Left lobe of liver (tissue), 2 donors: ENCODE results near the gene KIF20B. TPM values are rescaled to one million over a fixed set of nuclear protein-coding genes. Genes with fewer than 3 reads are reported as not detected.

Experiments
- ATAC-seq: fragments of 200-7000 bp; cut with Tn5 transposase; one replicate; pipeline ENCODE4 v1.9.1; 2020; ENCODE audit warnings: mild to moderate bottlenecking, moderate library complexity
- DNase-seq: peaks from one replicate; pipeline ENCODE4 v3.0.0-alpha.2; 2020; ENCODE audit warnings: low spot score
- total RNA-seq: library from RNA; stranded (reverse); gene quantifications from one replicate; pipeline ENCODE4 v1.2.1, GENCODE V29; 2021
- donor health status: DM: no; HTN: no; CAD: no; lungs with moderate emphysema.
- donor health status: DM: no; HTN: yes; CAD: no.

The KIF20B gene
- total RNA-seq, 1 donor from 2014 or later, result 2.0 TPM

DNA sequence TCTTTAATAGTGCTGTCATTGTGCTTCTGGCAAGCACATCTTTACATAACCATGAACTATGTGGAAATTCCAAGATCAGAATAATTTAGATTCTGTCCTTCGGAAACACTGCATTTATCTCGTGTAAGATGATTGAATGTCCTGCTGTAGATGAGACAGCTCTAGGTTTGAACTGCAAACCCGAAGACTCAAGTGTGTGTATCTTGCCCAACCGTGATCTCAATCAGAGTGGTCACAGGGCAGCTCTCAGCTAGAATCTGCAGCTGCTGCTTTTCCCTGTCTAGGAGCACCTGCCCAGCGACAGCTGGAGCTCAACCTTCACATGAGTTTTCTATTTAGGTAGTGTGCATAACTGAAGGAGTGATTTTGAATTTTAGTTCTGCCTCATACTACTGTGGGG, 17.5 kb upstream of the KIF20B start:
- no peak for DNase-seq
- ATAC-seq, result no peak

DNA sequence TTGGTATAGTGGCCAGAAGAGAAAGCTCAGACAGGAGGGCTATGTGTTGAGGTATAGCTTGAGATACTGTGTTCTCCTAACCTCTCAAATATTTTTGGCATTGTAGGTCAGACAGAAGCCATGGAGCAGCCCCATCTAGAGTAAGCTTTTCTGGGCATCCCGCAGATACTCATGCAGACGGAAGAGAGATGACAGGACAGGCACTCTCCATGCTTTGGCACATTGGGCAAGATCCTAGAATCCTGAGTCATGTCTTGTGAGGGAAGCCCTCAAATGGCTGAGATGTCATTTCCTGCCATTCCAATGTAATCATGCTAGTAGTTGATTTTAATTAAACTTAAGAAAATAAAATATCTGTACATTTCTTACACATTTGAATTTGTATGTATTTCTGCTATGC, 16.8 kb upstream of the KIF20B start:
- no peak for ATAC-seq

DNA sequence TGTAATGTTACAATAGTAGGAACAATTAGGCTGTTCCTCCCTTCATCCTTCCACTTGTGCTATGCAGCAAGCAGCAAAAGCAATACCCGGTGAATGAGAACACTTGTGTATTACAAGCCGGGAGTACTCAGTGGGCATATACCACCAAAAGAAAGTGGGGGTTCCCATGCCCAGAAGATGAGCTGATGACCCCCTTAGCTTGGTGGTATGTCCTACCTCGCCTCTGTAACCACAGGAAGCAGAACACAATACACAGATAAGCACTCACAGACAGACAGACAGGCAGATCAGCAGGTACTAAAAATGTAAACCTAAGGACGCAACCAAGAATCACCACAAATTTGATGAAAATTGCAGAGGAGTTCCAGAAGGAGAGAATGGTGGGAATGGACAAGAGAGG, 15.5 kb upstream of the KIF20B start:
- DNase-seq, result no peak
- no peak for ATAC-seq

More for the DNA sequence above, 16.8 kb upstream of the KIF20B start:
- DNase-seq, result no peak

DNA sequence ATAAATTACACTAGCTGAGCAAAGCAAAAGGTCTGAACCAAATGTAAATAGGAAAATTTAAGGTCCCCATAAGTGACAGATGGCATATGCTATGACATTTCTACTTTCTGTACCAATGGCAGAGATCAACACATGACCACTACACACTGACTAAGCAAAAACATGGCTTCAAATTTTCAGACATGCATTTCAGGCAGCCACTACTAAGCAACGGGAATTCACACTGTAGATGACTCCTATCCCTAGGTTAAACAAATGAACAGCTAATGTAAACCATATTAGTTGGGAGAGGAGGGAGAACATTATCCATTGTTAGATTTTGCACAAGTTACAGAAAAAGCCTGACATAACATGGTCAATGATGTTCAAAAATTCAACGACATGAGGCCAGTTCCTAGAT, 11.4 kb upstream of the KIF20B start:
- ATAC-seq (no peak), DNase-seq (no peak)

DNA sequence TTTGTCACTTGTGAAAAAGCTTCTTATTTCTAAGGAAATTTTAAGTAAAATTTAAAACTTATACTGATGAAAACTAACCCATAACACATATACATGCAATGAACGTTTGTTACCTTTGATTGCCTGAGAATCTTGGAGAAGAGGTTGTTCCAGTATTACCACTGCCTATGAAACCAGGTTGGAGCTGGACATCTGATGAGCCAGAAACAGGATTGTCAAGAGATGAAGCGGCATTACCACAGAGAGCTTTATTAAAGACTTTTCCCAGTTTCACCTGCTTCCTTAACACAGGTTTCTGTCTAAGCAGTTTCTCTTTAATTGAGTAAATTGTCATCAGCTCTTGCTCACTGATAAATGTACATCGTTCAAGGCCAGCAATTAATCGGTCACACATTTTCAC, 9.0 kb upstream of the KIF20B start:
- ATAC-seq (no peak), DNase-seq (no peak)

DNA sequence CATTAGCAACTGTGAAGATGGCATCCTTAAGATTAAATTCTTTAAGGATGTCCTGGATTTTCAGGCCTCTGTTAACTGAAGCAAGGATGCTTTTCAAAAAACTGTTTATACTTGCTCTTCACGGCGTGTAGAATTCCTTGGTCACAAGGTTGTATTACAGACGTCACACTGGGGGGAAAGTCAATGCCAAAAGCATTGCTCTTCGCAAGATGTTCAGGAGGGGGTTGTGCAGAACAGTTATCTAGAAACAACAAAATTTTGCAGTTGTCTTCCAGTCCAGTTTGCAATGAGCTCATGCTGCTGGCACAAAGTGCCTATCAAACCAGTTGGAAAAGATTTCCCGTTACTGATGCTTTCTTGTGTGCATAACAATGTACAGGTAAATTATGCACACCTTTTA, 8.2 kb upstream of the KIF20B start:
- DNase-seq, result no peak
- ATAC-seq, result no peak

DNA sequence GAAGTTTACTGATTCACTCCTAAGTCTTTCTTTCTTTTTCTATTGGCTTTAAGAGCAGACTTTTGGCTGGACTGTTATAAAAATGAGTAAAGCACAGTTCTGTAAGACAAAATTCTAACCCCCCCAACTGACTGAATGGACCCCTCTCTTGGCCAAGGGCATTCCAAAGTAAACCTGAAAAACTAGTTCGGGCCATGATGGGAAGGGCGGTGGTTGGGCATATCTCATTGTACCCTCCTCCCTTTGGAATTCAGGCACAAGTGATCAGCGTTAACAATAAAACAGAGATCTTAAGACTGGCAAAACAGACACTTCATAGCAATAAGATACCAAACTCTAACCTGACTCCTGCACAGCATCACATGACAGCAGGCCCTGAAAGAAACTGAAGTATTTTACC, 6.1 kb upstream of the KIF20B start:
- DNase-seq, result no peak
- no peak for ATAC-seq

DNA sequence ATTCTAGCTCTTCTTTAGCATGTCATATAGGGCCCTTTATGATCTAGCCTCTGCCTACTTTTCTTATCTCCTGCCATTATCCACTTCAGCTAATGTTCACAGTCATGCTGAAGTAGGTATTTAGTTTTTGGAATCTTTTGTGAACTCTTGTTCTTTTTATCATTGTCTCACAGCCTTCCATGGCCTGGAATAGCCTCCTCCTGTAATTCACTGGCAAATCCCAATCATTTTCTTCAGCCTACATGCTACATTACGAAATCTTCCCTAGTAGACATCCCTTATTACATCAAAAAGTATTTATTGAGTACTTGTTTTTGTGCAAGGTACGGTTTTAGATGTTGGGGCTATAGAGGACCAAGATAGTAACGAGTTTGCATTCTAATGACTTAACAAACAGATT, 3.4 kb upstream of the KIF20B start:
- ATAC-seq, result no peak

DNA sequence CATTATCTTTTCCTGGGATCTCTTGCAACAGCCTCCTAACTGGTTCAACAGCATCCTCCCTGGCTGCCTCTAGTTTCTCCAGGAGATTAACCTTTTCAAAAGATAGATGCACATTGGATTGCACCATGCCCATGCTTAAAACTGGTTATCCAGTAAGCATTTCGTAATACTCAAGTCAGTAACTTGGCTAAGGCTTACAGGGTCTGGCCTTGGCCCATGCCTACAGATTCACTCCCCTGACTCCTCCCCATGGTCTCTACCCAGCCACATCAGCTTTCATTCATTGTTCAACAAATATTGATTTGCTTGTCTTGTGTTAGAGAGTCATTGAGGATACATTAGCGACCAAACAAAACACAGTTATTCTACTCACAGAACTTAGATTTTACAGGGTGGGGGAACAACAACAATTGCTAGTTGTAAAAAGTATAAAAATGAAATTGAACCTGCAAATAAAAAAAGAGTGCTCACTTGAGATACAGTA, 1.8 kb upstream of the KIF20B start:
- ATAC-seq, result peak; percentile 70
- peak; percentile 86 for DNase-seq

More for the DNA sequence above, 3.4 kb upstream of the KIF20B start:
- DNase-seq, result no peak

DNA sequence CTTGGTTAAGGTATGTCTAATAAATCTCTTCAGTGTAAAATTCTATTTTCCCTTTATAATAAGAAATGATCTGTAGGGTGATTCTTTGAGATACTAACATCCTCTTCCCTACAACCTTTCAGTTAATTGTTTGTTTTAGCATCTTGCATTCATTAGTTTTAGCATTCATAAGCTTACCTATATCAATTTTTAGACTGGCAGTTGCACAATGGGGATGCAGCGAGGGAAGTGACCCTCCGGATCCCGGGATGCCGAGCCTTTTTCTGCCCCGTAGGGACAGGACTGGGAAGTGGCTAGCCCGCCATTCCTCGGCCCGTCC, 508 bp upstream of the KIF20B start:
- DNase-seq (no peak), ATAC-seq (no peak)

DNA sequence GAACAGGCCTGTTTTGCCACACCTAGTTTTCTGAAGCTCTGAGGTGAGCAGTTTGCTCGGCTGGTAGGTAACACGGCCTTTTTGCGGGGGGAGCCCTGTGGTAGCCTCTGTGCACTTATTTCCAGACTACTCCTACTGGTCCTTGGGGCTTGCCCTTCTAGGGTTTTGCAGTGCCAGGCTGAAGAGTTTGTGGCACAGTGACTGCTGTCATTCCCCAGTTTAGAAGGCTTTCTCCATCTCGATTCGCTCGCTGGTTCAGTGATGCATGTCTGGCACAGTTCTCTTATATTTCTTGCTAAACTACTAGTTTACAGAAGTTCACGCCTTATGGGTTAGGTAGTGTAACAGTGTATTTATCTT, 711 bp downstream of the KIF20B start:
- DNase-seq (no peak), ATAC-seq (no peak)

DNA sequence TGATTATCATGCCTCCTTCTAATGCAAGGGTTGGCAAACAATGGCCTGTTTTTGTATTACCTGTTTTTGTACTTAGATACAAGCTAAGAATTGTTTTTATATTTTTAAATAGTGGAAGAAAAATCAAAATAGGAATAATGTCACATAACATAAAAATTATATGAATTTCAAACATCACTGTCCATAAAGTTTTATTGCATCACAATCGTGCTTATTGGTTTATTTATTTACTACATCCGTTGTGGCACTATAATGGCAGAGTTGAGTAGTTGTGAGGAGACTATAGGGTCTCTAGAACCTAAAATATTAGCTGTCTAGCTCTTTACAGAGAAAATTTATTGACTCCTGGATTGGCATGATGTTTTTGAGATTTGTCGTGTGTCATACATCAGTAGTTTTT, 4.1 kb downstream of the KIF20B start:
- ATAC-seq (no peak), DNase-seq (no peak)

DNA sequence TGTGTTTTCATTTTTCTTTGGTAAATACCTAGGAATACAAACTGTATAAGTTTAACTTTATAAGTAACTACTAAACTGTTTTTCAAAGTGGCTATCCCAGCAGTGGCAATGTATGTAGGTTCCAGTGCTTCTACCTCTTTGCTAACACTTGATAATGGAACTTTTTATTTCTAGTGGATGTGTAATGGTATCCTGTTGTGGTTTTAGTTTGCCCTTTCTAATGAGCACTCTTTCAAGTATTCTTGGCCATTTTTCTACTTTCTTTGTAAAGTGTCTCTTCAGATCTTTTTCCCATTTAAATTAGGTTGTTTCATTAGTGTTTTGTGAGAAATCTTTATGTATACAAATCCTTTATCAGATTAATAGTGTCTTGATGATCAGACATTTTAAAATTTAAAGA, 4.6 kb downstream of the KIF20B start:
- no peak for ATAC-seq
- DNase-seq, result no peak

DNA sequence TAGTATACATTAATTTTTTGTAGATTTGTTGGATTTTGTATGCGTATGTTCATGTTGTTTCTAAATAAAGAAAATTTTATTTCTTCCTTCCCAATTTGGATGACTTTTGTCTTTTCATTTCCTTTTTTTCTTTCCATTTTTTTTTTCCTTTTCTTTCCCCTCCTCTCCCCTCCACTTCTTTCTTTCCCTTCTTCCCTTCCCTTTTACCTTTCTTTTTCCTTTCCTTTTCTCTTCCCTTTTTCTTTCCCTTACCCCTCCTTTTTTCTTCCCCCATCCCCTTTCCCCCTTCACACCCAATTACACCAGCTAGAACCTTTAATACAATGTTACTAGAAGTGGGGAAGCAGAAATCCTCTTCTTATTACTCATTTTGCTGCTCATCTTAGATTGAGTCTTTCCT, 6.0 kb downstream of the KIF20B start:
- no peak for DNase-seq
- no peak for ATAC-seq

DNA sequence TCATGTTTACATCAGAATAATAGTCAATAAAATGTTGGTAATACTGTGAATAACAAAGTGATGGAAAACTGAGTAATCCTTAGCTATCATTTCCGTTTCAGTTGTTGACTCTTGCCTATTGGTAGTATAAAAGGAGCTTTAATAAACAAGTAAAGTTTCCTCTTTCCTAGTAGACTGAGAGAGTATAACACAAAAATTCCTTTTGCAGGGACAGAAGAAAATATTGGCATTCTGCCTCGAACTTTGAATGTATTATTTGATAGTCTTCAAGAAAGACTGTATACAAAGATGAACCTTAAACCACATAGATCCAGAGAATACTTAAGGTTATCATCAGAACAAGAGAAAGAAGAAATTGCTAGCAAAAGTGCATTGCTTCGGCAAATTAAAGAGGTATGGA, 9.4 kb downstream of the KIF20B start:
- ATAC-seq (no peak), DNase-seq (no peak)

DNA sequence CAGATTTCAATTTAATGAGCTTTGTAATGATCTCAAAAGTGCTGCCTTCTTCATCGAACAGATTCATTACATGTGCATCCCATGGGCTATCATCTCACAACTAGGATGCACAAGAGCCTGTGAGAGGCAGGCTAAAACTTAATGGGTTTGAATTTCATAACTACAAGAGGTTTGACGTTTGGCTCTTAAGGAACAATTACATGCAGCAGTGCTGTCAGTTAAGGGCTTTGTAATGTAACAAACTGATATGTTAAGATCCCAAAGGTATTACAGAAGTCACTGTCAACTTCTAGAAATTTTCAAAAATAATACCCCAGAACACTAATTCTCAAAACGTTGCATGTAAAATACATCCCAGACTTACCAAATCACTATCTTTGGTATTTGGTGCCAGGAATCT, 33.2 kb downstream of the KIF20B start:
- ATAC-seq (no peak), DNase-seq (no peak)

DNA sequence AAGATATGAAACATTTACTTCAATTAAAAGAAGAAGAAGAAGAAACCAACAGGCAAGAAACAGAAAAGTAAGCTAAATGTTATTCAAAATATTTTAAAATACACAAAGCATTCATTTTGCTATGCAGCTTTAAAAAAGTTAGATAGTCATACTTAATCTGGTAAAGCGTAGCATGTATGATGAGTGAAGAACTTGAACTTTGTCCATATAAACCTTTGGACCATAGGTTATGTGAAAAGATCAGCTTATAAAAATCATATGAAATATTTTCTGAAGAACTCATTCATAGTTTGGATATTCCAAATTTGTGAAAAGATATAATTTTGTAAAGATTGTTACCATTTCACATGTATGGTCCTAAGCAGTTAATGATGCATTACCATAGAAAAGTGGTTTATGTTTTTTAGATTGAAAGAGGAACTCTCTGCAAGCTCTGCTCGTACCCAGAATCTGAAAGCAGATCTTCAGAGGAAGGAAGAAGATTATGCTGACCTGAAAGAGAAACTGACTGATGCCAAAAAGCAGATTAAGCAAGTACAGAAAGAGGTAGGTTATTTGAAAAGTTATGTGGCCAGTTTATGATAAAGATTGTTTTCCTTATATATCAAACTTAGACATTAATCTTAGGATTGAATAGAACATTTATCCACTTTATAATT, 37.3 kb downstream of the KIF20B start:
- DNase-seq (no peak), ATAC-seq (no peak)

DNA sequence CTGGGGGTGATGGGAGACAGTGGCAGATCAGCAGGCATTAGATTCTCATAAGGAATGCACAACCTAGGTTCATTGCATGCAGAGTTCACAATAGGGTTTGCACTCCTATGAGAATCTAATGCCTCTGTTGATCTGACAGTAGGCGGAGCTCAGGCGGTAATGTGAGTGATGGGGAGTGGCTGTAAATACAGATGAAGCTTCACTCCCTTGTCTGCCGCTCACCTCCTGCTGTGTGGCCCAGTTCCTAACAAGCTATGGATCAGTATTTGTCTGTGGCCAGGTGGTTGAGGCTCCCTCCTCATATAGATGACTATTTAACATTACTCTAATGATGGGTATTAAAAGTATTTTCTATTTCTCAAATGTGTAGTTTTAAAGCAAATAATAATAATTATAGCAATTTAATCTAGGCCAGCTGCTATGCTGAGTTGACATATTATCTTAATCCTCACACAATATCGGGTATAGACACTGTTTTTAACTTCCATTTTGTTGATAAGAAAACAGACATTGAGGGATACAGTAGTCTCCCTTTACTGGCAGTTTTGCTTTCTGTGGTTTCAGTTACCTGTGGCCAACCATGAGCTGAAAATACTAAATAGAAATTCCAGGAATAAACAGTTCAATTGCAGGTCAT, 39.9 kb downstream of the KIF20B start:
- ATAC-seq (no peak), DNase-seq (no peak)

DNA sequence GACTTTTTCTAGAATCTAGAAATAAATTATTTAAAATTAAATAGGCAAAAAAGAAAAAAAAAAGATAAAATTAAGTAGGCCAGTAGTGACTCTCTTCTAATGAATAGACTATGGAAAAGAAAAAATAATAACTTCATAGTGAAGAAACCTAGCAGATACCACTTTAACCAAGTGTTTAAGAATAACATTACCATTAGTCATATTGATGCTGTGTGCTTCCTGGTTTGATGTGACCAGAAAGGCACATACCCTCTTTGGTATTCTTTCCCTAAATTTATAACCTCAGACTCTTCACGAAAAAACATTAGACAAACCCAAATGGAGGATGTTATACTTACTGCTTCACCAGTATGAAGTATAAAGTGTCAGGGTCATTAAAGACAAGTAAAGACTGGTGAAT, 42.6 kb downstream of the KIF20B start:
- ATAC-seq (no peak), DNase-seq (no peak)

DNA sequence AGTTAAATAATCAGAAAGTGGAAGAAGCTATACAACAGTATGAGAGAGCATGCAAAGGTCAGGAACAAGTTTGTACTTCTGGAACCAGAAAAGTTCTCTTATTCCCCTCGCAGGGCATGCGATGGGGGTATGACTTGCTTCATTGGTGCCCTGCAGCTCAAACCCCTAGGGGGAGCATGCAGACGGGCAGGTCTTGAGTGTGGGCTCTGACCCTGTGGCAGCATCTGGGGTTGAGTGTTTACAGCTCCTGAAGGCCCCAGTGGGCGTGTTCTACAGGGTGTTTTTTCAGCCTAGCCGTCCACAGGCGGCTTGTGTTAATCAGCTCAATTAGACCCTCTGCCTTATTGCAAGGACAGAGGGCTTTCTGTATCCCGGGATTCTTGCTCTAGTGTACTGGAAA, 44.5 kb downstream of the KIF20B start:
- DNase-seq (no peak), ATAC-seq (no peak)

DNA sequence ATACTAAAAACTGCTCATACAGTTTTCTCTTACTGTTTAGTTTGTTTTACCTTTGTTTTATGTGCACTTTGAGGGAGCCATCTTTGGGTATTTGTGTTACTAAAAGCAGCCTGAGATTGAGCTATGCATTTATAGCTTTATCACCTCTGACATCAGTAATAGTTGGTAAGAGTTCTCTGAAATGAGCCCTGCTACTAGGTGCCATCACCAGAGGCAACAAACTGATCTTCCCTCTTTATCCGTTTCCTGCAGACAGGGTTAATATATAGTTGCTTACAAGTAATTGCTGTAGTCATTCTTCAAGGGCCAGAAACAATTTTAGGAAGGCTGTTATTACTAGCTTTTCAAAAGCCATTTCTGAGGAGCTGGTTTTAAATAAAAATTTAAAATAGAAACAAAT, 49.1 kb downstream of the KIF20B start:
- ATAC-seq (no peak), DNase-seq (no peak)

DNA sequence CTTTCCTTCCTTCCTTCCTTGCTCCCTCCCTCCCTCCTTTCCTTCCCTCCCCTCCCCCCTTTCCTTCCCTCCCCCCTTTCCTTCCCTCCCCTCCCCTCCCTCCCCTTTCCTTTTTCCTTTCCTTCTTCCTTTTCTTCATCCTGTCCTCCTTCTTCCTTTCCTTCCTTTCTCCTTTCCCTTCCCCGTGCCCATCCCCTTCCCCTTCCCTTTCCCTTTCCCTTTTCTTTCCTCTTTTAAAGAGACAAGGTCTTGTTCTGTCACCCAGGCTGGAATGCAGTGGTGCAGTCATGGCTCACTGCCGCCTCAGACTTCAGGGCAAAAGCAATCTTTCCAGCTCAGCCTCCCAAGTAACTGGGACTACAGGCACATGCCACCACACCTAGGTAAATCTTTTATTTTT, 54.0 kb downstream of the KIF20B start:
- DNase-seq (no peak), ATAC-seq (no peak)

DNA sequence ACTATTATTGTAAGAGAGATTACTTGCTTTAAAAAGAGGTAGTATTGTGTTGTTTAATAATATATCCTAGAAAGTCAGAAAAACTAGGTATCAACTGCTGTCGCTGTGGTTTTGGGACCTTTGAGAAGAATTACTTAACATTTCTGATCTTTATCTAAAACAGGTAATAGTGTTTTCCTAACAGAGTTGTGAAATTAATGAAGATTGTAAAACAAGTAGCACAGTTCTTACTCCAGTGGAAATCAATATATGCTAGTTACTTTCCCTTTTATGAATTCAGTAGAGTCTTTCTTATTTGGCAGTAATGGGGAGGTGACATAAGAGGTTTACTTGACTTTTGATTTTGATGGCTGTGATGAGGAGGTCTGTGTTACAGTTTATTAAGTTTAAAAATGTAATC, 58.1 kb downstream of the KIF20B start:
- ATAC-seq (peak; percentile 62), DNase-seq (no peak)
